ENCODE results near the gene DPF3. TPM values are rescaled to one million over a fixed set of nuclear protein-coding genes. Genes with fewer than 3 reads are reported as not detected.

Gene DPF3
- total and polyA plus RNA-seq, 2 of the 13 experiments (the other 11 are each of a cell fraction or from before 2014, with no cell fraction given) = 0.09 to 0.60 TPM

DNA sequence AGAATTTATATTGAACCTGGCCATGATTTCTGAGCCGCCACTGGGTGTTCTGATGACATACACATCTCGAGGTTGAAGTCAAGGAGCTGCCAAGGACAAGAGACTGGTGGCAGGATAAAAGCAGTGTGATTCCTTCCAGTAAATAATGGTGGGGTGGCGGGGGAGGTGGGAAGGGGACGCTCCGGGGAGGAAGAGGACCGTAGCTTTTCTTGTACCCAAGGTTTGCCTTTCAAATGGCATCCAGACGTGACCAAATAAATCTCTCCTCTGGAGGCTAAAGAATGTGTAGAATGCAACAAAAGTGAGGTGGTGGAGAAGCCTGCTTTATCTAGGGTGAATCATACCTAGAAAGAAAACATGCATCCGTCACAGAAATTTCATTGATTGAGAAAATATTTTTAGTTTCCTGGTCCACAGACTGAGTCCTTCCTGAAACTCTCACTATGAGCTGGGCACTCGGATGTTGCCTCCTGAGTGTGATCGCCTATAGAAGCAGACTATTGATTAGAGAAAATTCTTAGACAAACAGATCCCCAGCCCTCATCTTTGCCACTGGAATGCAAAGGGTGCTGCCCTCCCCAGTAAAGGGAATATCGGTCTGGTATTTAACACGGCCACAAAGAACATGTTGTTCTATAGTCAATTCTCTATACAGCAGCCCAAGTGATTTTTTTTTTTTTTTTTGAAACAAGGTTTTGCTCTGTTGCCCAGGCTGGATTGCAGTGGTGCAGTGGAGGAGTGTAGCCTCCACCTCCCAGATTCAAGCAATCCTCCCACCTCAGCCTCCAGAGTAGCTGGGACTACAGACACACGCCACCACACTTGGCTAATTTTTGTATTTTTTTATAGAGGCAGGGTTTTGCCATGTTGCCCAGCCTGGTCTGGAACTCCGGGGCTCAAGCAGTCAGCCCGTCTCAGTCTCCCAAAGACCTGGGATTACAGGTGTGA, 112.1 kb downstream of the DPF3 start (continued):
- no peak for TF ChIP-seq CBX2 (IDR thresholded peaks at IDR 0.05; ENCODE audit: low read depth, low read length)
- TF ChIP-seq CBX2 (CRISPR knock-in tag; IDR thresholded peaks at IDR 0.05; ENCODE audit: low read depth) = no peak
- TF ChIP-seq, protein P1, sequence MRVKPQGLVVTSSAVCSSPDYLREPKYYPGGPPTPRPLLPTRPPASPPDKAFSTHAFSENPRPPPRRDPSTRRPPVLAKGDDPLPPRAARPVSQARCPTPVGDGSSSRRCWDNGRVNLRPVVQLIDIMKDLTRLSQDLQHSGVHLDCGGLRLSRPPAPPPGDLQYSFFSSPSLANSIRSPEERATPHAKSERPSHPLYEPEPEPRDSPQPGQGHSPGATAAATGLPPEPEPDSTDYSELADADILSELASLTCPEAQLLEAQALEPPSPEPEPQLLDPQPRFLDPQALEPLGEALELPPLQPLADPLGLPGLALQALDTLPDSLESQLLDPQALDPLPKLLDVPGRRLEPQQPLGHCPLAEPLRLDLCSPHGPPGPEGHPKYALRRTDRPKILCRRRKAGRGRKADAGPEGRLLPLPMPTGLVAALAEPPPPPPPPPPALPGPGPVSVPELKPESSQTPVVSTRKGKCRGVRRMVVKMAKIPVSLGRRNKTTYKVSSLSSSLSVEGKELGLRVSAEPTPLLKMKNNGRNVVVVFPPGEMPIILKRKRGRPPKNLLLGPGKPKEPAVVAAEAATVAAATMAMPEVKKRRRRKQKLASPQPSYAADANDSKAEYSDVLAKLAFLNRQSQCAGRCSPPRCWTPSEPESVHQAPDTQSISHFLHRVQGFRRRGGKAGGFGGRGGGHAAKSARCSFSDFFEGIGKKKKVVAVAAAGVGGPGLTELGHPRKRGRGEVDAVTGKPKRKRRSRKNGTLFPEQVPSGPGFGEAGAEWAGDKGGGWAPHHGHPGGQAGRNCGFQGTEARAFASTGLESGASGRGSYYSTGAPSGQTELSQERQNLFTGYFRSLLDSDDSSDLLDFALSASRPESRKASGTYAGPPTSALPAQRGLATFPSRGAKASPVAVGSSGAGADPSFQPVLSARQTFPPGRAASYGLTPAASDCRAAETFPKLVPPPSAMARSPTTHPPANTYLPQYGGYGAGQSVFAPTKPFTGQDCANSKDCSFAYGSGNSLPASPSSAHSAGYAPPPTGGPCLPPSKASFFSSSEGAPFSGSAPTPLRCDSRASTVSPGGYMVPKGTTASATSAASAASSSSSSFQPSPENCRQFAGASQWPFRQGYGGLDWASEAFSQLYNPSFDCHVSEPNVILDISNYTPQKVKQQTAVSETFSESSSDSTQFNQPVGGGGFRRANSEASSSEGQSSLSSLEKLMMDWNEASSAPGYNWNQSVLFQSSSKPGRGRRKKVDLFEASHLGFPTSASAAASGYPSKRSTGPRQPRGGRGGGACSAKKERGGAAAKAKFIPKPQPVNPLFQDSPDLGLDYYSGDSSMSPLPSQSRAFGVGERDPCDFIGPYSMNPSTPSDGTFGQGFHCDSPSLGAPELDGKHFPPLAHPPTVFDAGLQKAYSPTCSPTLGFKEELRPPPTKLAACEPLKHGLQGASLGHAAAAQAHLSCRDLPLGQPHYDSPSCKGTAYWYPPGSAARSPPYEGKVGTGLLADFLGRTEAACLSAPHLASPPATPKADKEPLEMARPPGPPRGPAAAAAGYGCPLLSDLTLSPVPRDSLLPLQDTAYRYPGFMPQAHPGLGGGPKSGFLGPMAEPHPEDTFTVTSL (CRISPR knock-in tag; IDR thresholded peaks at IDR 0.05; ENCODE audit: borderline replicate concordance) = peak; percentile 82
- TF ChIP-seq ZBTB20 (CRISPR knock-in tag; IDR thresholded peaks at IDR 0.05; ENCODE audit: borderline replicate concordance, low read depth) = peak; percentile 90; the same call in 1 of the 2 replicates
- TF ChIP-seq ZNF674 (CRISPR knock-in tag; IDR thresholded peaks at IDR 0.05; ENCODE audit: low read depth) = no peak
- no peak for TF ChIP-seq SOX13 (IDR thresholded peaks at IDR 0.05)
- peak in 1 of 2 experiments; percentile 29; a peak in 1 of 4 replicates for TF ChIP-seq SOX13 (CRISPR knock-in tag; conservative IDR thresholded peaks at IDR 0.05 in 1 of 2, IDR thresholded peaks at IDR 0.05 in 1 of 2)
- TF ChIP-seq, protein P2, sequence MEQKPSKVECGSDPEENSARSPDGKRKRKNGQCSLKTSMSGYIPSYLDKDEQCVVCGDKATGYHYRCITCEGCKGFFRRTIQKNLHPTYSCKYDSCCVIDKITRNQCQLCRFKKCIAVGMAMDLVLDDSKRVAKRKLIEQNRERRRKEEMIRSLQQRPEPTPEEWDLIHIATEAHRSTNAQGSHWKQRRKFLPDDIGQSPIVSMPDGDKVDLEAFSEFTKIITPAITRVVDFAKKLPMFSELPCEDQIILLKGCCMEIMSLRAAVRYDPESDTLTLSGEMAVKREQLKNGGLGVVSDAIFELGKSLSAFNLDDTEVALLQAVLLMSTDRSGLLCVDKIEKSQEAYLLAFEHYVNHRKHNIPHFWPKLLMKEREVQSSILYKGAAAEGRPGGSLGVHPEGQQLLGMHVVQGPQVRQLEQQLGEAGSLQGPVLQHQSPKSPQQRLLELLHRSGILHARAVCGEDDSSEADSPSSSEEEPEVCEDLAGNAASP (CRISPR knock-in tag; IDR thresholded peaks at IDR 0.05; ENCODE audit: borderline replicate concordance) = no peak; the same call in 1 of the 2 replicates
- TF ChIP-seq, protein P3, sequence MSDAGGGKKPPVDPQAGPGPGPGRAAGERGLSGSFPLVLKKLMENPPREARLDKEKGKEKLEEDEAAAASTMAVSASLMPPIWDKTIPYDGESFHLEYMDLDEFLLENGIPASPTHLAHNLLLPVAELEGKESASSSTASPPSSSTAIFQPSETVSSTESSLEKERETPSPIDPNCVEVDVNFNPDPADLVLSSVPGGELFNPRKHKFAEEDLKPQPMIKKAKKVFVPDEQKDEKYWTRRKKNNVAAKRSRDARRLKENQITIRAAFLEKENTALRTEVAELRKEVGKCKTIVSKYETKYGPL (CRISPR knock-in tag; IDR thresholded peaks at IDR 0.05) = no peak
- TF ChIP-seq KAT2B (IDR thresholded peaks at IDR 0.05; ENCODE audit: borderline replicate concordance, low read depth, low read length) = peak; percentile 72
- TF ChIP-seq ZNF547 (CRISPR knock-in tag; IDR thresholded peaks at IDR 0.05) = no peak
- TF ChIP-seq NCOR1 (IDR thresholded peaks at IDR 0.05; ENCODE audit: borderline replicate concordance, low read length) = peak; percentile 50; the same call in 1 of the 2 replicates
- TF ChIP-seq HNF4A (CRISPR knock-in tag; IDR thresholded peaks at IDR 0.05) = 0 out of 2 replicates have a peak, but pooled peaks have one; percentile 13
- TF ChIP-seq EEA1 (CRISPR knock-in tag; IDR thresholded peaks at IDR 0.05; ENCODE audit: borderline replicate concordance) = no peak
- no peak for TF ChIP-seq NFATC3 (CRISPR knock-in tag; IDR thresholded peaks at IDR 0.05)
- no peak for TF ChIP-seq ZFP36 (IDR thresholded peaks at IDR 0.05; ENCODE audit: borderline replicate concordance, low read depth, low read length, partially characterized antibody)
- TF ChIP-seq, protein P4, sequence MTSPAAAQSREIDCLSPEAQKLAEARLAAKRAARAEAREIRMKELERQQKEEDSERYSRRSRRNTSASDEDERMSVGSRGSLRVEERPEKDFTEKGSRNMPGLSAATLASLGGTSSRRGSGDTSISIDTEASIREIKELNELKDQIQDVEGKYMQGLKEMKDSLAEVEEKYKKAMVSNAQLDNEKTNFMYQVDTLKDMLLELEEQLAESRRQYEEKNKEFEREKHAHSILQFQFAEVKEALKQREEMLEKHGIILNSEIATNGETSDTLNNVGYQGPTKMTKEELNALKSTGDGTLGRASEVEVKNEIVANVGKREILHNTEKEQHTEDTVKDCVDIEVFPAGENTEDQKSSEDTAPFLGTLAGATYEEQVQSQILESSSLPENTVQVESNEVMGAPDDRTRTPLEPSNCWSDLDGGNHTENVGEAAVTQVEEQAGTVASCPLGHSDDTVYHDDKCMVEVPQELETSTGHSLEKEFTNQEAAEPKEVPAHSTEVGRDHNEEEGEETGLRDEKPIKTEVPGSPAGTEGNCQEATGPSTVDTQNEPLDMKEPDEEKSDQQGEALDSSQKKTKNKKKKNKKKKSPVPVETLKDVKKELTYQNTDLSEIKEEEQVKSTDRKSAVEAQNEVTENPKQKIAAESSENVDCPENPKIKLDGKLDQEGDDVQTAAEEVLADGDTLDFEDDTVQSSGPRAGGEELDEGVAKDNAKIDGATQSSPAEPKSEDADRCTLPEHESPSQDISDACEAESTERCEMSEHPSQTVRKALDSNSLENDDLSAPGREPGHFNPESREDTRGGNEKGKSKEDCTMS (CRISPR knock-in tag; conservative IDR thresholded peaks at IDR 0.05) = no peak
- peak; percentile 34; the same call in 1 of the 2 replicates for TF ChIP-seq GATAD2A (CRISPR knock-in tag; IDR thresholded peaks at IDR 0.05)
